Inferior parietal cortex (tissue), 1 donor: Measurements from ENCODE around the gene HGFAC.

ENCODE experiments used
- DNase-seq: peaks from one replicate; pipeline ENCODE4 v3.0.0-alpha.2; 2016; ENCODE audit errors: extremely low spot score

Gene HGFAC

GRCh38 chr4:3486541-3487540, 45.1 kb downstream of the HGFAC start:
- DNase-seq, result no peak

DNA sequence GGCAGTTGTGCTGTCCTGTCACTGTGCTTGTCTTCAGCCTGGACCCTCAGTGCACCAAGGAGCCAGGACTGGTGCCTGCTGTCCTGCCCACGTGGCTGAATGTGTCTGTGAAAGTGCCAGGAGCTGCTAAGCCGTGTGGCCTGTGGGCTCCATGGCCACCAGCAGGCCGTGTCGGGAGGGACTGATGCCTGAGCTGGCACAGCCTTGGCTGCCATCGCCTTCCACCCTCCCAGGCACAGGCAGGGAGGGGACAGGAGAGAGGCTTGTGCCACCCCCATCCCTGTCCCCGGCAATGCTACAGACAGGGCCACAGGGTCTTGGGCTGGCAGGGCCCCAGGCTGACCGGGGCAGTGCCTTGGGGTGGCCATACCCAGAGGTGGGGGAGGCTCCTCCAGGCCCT, 46.1 kb downstream of the HGFAC start:
- DNase-seq, result no peak

DNA sequence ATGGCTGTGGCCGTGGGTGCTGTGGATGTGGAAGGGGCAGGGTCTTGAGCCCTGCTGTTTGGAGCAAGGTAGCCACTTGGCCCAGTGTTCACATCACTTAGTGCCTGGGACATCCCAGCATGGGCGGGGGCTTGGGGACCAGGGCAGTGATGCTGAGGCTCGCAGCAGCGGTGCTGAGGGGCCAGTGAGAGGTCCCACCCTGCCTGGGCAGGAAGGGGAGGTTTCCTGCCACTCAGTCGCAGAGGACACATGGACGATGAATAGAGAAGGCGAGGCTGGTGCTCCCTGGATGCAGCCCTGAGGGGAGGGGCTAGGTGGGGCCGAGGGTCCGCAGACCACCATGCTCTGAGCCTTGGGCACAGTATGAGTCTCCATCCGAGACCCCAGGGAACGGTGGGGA, 47.1 kb downstream of the HGFAC start:
- no peak for DNase-seq

DNA sequence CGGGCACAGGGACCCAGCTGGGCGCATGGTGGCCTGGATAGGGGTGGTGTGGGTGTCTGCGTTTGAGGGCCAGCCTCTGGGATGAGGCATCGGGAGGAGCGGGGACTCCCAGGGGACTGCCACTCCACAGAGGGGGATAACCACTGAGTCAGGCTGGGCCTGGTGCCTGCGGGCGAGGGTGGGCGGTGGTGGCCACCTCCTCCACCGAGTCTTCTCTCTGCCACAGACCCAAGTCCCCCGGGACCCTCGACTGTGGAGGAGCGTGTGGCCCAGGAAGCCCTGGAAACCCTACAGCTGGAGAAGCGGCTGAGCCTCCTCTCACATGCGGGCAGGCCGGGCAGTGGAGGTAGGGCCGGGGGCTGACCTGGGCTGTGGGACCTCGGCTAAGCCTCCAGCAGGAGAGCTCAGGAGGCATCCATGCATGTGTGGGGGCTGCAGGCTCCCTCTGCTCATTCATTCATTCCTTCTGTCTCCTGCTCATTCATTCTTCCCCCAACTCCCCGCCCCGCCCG, 47.7 kb downstream of the HGFAC start:
- DNase-seq, result no peak

DNA sequence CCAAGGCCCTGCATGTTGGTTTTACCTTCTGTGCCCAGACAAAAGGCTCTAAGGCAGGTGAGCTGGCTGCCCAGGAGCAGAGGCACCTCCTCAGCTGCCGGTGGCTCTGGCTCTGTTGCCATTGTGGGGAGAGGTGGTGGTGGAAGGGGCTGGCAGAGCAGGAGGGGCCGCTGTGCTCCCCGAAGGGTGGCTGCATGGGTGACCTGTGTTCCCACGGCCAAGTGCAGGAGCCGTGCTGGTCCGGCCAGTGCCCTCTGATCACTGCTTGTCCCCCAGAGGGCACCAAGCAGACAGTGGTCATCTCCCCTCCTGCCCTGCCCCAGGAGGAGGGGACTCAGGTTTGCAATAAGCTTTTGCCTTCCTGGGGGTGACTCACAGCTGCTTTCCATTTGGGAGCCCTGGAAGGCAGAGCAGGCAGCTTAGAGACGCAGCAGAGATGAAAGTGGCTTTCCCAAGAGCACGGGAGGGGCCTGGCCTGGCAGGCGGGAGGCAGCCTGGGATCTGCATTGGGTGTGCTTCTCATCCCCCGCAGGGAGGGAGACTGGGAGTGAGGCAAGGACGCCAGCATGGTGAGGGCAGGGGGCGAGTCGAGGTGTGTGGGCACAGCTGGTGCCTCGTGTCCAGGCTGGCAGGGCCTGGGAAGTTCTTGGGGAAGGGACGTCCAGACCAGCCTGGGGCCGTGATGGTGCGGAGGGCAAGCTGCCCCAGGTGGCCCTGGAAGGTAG, 50.1 kb downstream of the HGFAC start:
- DNase-seq, result no peak

DNA sequence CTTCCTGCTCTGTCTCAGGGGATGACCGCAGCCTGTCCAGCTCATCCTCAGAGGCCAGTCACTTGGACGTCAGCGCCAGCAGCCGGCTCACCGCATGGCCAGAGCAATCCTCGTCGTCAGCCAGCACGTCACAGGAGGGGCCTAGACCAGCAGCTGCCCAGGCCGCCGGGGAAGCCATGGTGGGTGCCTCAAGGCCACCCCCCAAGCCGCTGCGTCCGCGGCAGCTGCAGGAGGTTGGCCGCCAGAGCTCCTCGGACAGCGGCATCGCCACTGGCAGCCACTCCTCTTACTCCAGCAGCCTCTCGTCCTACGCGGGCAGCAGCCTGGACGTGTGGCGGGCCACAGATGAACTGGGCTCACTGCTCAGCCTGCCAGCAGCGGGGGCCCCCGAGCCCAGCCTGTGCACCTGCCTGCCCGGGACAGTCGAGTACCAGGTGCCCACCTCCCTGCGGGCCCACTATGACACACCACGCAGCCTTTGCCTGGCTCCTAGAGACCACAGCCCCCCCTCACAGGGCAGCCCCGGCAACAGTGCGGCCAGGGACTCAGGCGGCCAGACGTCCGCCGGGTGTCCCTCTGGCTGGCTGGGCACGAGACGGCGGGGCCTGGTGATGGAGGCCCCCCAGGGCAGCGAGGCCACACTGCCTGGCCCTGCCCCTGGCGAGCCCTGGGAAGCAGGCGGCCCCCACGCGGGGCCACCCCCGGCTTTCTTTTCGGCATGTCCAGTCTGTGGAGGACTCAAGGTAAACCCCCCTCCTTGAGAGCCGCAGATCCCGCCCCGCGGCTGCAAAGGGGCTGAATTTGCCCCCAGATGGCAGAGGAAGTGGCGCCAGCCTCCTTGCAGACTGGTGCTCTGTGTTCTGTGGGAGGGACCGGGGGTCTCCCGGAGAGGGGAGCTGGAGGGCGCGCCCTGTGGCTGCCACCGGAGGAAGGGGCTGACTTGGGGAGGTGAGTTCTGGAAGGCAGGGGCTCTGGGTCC, 51.3 kb downstream of the HGFAC start:
- DNase-seq, result no peak

DNA sequence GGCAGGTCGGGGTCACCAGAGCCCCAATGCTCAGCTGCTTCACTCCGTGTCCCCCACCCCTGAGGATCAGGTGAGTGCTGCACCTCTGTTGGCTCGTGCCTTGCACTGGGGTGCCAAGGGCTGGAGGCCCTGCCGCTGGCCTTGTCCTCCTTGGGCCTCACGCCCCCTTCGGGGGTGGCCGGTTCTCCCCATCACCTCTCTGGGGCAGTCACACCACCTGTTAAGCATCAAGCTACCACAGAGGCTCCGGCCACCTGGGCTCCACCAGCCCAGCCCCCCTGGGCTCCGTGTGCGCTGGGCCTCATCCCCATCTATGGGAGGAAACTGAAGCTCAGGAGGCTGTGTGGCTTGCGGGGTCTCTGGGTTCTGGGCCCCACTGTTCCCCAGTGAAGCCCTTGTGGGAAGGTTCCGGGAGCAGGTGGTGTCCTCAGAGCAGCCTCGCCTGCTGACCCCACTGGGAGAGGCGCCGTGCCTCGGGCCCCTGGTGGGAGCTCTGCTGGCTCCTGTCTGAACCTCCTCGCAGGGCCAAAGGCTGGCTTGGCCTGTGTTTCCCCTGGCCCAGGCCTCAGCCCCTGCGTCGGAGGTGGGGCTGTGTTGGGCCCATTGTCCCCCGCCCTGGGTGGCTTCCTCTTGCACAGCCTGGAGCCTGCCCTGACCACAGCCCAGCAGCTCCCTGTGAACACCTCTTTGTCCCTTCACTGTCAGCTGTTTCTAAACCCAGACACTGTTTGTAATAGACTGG, 52.1 kb downstream of the HGFAC start:
- no peak for DNase-seq

DNA sequence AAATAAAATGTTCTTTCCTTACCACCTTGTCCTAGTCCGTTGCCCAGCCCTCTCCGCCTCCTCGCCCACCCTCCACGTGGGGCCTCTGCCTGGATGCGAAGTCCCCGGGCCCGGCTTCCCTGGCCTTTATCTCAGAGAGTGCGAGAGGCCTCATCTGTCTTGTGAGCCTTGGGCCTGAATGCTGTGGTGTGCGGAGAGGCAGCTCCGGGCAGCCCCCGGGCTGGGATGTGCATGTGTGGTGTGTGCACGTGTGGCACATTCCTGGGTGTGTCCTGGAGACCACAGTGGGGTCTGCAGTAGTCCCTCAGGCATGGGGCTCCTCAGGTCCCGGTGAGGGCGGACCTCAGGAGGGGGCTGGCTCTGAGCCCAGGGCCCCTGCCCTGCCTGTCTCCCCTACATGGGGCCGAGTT, 52.7 kb downstream of the HGFAC start:
- no peak for DNase-seq

- no peak for DNase-seq
Measured at GRCh38 chr4:3495204-3495975, 53.6 kb downstream of the HGFAC start.

- DNase-seq, result no peak
Measured at GRCh38 chr4:3496021-3496420, 54.3 kb downstream of the HGFAC start.

GRCh38 chr4:3497095-3497494, 55.3 kb downstream of the HGFAC start:
- no peak for DNase-seq

DNA sequence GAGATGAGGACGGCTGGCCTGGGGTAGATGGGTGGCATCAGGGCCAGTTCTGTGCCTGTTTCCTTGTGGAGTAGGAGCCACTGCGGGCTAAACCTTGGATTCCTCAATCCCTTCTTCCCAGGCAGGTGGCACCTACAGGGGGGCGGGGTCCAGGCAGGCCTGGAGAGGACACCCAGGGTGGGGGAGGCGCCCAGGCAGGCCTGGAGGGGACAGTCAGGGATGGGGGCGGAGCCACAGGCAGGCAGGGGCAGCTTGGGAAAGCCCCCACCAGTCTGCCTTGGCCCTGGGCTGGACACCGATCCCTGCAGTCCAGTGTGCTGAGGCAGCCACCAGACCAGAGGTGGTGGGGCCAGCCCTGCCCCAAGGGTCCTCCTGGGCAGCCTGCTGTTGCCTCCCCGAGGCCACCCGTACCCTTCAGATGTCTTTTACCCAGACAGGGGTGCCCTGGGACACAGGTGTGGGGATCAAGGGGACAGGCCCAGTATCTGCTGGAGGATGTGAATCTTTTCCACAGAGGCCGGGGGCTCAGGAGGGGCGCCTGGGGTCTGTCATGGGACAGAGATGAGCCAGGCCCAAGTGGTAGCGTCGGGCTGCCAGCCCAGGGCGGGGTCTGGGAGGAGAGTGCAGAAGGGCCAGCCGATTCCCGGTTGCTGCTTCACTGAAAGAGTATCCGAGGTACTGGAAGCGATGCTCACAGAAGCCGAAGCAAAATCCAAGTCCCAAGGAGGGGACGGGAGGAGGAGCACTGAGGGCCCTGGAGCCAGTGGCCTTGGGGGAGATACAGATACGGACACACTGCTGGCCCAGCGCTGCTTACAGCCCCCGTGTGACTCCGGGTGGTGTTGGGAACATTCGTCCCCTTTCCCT, 56.0 kb downstream of the HGFAC start:
- no peak for DNase-seq

DNA sequence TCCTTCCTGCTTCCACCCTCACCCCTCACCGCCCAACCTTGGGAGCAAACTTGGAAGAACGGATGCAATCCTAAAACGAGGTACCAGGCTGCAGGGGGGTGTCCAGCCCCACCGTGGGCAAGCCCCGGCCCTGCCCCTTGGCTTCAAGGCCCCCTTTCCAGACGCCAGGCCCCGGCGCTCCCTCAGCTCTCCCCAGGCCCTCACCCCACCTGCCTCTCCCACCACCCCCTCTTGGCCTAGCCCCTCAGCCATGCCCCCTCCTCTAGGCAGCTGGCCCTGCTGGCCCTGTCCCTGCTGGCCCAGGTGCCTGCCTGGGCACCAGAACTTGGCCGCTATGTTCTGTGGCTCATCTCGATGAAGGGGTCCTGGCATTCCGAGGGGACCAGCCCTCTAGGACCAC, 56.6 kb downstream of the HGFAC start:
- no peak for DNase-seq
